GM18907 (cell line): ENCODE data around the gene MAML3.
A peak's percentile ranks its signal among the peaks of the same experiment; 100 is the strongest.

Experiments
- ATAC-seq: cut with Tn5 transposase; IDR thresholded peaks from one replicate; pipeline ENCODE4 v1.9.1; 2021; ENCODE audit warnings: mild to moderate bottlenecking, moderate library complexity; ENCODE audit not compliant: unreplicated experiment

MAML3 gene

GRCh38 chr4:140102421-140102820 is 51.6 kb downstream of the MAML3 start:
- no peak for ATAC-seq

GRCh38 chr4:140100771-140101170 is 53.2 kb downstream of the MAML3 start:
- ATAC-seq: no peak

- ATAC-seq: no peak
Observed at GRCh38 chr4:140099983-140100382, 54.0 kb downstream of the MAML3 start.

GRCh38 chr4:140098455-140099160 is 55.4 kb downstream of the MAML3 start:
- ATAC-seq: no peak

GRCh38 chr4:140097572-140097971 is 56.4 kb downstream of the MAML3 start:
- no peak for ATAC-seq

GRCh38 chr4:140096921-140097320 is 57.1 kb downstream of the MAML3 start:
- no peak for ATAC-seq

- no peak for ATAC-seq
Observed at GRCh38 chr4:140096483-140096861, 57.5 kb downstream of the MAML3 start.

- no peak for ATAC-seq
Observed at GRCh38 chr4:140095694-140096482, 58.1 kb downstream of the MAML3 start.

GRCh38 chr4:140094438-140095420 is 59.3 kb downstream of the MAML3 start:
- peak; percentile 53 for ATAC-seq

- no peak for ATAC-seq
Observed at GRCh38 chr4:140092094-140092851, 61.7 kb downstream of the MAML3 start.

- no peak for ATAC-seq
Observed at GRCh38 chr4:140091305-140091704, 62.7 kb downstream of the MAML3 start.

- ATAC-seq: no peak
Observed at GRCh38 chr4:140090215-140090731, 63.7 kb downstream of the MAML3 start.

- no peak for ATAC-seq
Observed at GRCh38 chr4:140089216-140089615, 64.8 kb downstream of the MAML3 start.

- ATAC-seq: no peak
Observed at GRCh38 chr4:140088323-140088967, 65.5 kb downstream of the MAML3 start.

- no peak for ATAC-seq
Observed at GRCh38 chr4:140085881-140086280, 68.1 kb downstream of the MAML3 start.

GRCh38 chr4:140085062-140085622 is 68.8 kb downstream of the MAML3 start:
- ATAC-seq: no peak

- no peak for ATAC-seq
Observed at GRCh38 chr4:140084385-140084784, 69.6 kb downstream of the MAML3 start.

GRCh38 chr4:140082391-140082755 is 71.6 kb downstream of the MAML3 start:
- ATAC-seq: no peak

- ATAC-seq: no peak
Observed at GRCh38 chr4:140081641-140082390, 72.2 kb downstream of the MAML3 start.
